Vagina (tissue), 2 donors: ENCODE measurements around the gene SYNE1.

Experiments used
- POLR2A ChIP-seq, 2 donors: fragments of 450-650 bp; IDR thresholded peaks; one replicate each; pipeline ENCODE4 v1.6.1; 2017; ENCODE audit warnings: antibody characterized with exemption in 2 of 2, mild to moderate bottlenecking in 2 of 2, moderate library complexity in 2 of 2
- TF ChIP-seq, protein P1 (sequence below), 3 experiments: fragments of 450-650 bp in 2 of 3; fragments of 200-600 bp in 1 of 3; sonication (generic) in 1 of 3; IDR thresholded peaks; one replicate each; pipeline ENCODE4 v1.5.1; 2017 to 2019; ENCODE audit warnings: antibody characterized with exemption in 3 of 3, mild to moderate bottlenecking in 2 of 3, moderate library complexity in 2 of 3

DNA sequence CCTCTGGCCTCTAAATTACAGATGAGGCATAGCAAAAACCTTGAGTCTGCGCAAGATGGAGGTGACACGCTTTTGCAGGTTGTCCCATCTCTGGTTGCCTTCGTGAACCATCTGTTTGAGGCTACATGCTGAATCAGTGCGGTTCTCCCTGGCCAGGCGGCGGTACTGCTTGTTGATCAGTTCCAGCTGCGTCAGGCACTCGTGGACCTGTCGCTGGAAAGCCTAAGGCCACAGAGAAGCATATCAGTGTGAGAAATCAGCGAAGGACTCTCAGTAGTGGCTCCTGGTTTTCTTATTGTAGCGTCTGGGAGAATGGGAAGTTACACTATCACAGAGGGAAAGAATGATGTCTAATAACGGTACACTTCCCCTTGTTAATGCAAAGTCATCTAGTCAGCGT lies 485.2 kb downstream of the SYNE1 start:
- TF ChIP-seq, protein P1, sequence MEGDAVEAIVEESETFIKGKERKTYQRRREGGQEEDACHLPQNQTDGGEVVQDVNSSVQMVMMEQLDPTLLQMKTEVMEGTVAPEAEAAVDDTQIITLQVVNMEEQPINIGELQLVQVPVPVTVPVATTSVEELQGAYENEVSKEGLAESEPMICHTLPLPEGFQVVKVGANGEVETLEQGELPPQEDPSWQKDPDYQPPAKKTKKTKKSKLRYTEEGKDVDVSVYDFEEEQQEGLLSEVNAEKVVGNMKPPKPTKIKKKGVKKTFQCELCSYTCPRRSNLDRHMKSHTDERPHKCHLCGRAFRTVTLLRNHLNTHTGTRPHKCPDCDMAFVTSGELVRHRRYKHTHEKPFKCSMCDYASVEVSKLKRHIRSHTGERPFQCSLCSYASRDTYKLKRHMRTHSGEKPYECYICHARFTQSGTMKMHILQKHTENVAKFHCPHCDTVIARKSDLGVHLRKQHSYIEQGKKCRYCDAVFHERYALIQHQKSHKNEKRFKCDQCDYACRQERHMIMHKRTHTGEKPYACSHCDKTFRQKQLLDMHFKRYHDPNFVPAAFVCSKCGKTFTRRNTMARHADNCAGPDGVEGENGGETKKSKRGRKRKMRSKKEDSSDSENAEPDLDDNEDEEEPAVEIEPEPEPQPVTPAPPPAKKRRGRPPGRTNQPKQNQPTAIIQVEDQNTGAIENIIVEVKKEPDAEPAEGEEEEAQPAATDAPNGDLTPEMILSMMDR (IDR thresholded peaks at IDR 0.05) = no peak
- no peak for TF ChIP-seq POLR2A (IDR thresholded peaks at IDR 0.05)
